ENCODE results near the gene WNT9A. TPM values are rescaled to one million over a fixed set of nuclear protein-coding genes. Genes with fewer than 3 reads are reported as not detected.

Gene WNT9A
- total RNA-seq, 2 donors from 2014 or later: 1.2 to 1.7 TPM

DNA sequence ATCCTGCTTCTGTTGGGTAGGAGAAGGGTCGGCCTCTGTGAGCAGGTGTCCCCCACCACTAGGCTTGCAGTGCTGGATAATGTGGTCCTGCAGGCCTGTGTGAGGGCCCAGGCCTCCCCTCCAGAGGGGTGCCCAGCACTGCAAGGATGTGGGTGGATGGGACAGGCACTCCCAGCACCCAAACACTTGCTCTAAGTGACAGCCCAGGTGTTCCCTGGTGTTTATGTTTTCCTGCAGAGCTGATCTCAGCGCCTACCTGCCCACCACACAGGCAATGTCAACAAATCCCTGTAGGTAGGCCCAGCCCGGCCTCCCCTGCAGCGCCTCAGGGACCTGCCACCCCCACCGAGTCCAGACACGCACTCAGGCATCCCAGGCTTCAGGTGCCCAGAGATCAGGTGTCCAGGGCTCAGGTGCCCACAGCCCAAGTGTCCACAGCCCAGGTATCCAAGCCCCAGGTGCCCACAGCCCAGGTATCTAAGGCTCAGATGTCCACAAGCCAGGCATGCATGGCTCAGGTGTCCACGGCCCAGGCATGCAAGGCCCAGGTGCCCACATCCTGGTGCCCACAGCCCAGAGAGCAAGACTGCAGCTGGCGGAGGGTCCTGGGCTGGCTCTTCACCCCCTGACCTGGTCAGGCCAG is 59.2 kb downstream of the WNT9A start:
- H3K9ac ChIP-seq (ENCODE audit: extremely low read depth, low read length, poor library complexity, severe bottlenecking): no peak overlapping the region
- TF ChIP-seq, protein P1, sequence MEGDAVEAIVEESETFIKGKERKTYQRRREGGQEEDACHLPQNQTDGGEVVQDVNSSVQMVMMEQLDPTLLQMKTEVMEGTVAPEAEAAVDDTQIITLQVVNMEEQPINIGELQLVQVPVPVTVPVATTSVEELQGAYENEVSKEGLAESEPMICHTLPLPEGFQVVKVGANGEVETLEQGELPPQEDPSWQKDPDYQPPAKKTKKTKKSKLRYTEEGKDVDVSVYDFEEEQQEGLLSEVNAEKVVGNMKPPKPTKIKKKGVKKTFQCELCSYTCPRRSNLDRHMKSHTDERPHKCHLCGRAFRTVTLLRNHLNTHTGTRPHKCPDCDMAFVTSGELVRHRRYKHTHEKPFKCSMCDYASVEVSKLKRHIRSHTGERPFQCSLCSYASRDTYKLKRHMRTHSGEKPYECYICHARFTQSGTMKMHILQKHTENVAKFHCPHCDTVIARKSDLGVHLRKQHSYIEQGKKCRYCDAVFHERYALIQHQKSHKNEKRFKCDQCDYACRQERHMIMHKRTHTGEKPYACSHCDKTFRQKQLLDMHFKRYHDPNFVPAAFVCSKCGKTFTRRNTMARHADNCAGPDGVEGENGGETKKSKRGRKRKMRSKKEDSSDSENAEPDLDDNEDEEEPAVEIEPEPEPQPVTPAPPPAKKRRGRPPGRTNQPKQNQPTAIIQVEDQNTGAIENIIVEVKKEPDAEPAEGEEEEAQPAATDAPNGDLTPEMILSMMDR (conservative IDR thresholded peaks at IDR 0.05): no peak
- no peak overlapping the region for H3K4me3 ChIP-seq (ENCODE audit: low read length)
- Mint-ChIP-seq H3K27ac (no peak overlapping the region), H3K9me3 (no peaks in the 10 kb centered on the region), H3K27me3 (ENCODE audit: insufficient read depth) (peaks cover 2% of the 10 kb centered on the region), H3K4me1 (peaks cover 11% of the 10 kb centered on the region), H3K4me3 (no peak overlapping the region), H3K36me3 (ENCODE audit: low read depth) (no peaks in the 10 kb centered on the region)
- no peaks in the 10 kb centered on the region for H3K36me3 ChIP-seq (ENCODE audit: control insufficient read depth, insufficient read depth, low read length)
- H3K27me3 ChIP-seq (ENCODE audit: control insufficient read depth, insufficient read depth, low read length, poor library complexity, severe bottlenecking): no peaks in the 10 kb centered on the region
- H3K9me3 ChIP-seq (ENCODE audit: control insufficient read depth, low read length): no peaks in the 10 kb centered on the region
- H3K4me1 ChIP-seq (ENCODE audit: control insufficient read depth, insufficient read depth, low read length): peaks cover 10% of the 10 kb centered on the region
- DNase-seq: no peak
- H3K27ac ChIP-seq (ENCODE audit: low read depth, low read length): no peak overlapping the region
- 92 to 100% methylated on average over 4 to 8 of the region's 8 CpGs for WGBS, 2 experiments (ENCODE audit: insufficient coverage in 1 of 2, insufficient read length in 1 of 2)

DNA sequence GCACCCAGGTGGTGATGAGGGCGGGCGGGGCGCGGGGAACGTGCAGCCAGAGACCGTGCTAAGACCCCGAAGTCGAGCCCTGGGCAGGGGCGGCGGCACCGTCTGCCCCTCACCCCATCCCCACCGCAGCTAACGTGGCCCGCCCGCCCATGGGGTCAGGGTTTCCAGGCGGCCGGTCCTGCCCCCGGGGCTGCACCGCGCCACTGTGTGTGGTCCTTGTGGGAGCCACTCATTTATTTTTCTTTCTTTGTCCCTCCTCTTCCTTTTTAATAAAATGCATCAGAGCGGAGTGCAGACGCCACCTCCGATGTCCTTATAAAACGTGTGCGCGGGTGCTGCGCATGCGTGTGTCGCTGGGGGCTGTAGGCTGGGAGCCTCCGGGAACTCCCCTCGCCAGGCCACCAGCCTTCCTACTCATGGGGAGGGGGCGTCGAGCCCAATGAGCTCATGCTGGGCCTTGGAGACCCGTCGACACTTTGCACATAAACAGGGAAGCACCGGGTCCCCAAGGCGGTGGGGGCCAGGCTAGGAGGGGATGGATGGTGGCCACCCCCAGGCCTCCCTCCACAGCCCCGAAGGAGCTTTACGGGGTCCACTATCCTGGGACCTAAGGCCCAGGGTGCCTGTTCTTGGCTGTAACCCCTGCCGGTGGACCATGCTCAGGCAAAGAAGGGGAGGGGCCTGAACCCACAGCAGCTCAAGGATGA is 59.9 kb downstream of the WNT9A start:
- Mint-ChIP-seq H3K36me3 (ENCODE audit: low read depth) (no peaks in the 10 kb centered on the region), H3K4me1 (peaks cover 11% of the 10 kb centered on the region), H3K27ac (no peak overlapping the region), H3K9me3 (no peaks in the 10 kb centered on the region), H3K27me3 (ENCODE audit: insufficient read depth) (peaks cover 2% of the 10 kb centered on the region), H3K4me3 (peak overlapping the region; percentile 52)
- no peaks in the 10 kb centered on the region for H3K9me3 ChIP-seq (ENCODE audit: control insufficient read depth, low read length)
- DNase-seq: peak; percentile 76
- H3K27ac ChIP-seq (ENCODE audit: low read depth, low read length): no peak overlapping the region
- 58 to 63% methylated on average over 14 to 40 of the region's 40 CpGs for WGBS, 2 experiments (ENCODE audit: insufficient coverage in 1 of 2, insufficient read length in 1 of 2)
- no peak overlapping the region for H3K4me3 ChIP-seq (ENCODE audit: low read length)
- H3K4me1 ChIP-seq (ENCODE audit: control insufficient read depth, insufficient read depth, low read length): peaks cover 10% of the 10 kb centered on the region
- H3K36me3 ChIP-seq (ENCODE audit: control insufficient read depth, insufficient read depth, low read length): no peaks in the 10 kb centered on the region
- TF ChIP-seq, protein P1 (conservative IDR thresholded peaks at IDR 0.05): no peak
- H3K9ac ChIP-seq (ENCODE audit: extremely low read depth, low read length, poor library complexity, severe bottlenecking): no peak overlapping the region
- H3K27me3 ChIP-seq (ENCODE audit: control insufficient read depth, insufficient read depth, low read length, poor library complexity, severe bottlenecking): no peaks in the 10 kb centered on the region

DNA sequence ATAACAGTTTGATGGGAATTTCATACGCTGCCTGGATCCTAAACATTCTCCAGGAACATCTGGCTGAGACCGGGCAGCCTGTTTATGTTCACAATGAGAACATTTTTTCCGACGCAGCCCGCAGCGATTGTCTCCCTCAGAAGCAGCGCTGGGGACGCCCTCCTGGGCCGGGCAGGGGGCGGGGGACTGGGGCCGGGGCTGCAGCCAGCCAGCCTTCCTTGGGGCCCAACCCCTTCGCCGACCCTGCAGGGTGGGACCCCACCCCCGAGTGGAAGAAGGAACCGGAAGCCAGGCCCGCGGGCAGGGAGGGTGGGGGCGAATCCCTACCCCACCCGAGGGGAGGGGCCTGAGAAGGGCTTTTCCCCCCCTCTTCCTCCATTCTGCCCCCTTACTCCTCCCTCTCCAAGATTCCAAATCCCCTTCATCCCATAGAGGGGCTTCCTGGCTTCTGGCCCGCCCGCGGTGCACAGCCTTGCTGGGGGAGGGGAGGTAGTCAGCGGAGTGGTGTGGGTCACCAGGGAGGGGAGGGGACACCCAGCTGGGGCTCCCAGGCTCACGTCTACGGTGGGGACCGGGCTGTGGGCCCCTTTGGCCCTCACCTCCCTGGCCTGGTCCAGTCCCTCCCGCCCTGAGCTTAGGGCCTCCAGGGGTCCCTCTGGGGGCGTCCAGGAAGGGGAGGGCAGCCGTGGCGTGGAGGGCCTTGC is 60.6 kb downstream of the WNT9A start:
- Histone ChIP-seq H3K9ac (ENCODE audit: extremely low read depth, low read length, poor library complexity, severe bottlenecking) (no peak overlapping the region), H3K9me3 (ENCODE audit: control insufficient read depth, low read length) (no peaks in the 10 kb centered on the region), H3K4me3 (ENCODE audit: low read length) (no peak overlapping the region), H3K27me3 (ENCODE audit: control insufficient read depth, insufficient read depth, low read length, poor library complexity, severe bottlenecking) (no peaks in the 10 kb centered on the region), H3K4me1 (ENCODE audit: control insufficient read depth, insufficient read depth, low read length) (peaks cover 10% of the 10 kb centered on the region), H3K27ac (ENCODE audit: low read depth, low read length) (no peak overlapping the region), H3K36me3 (ENCODE audit: control insufficient read depth, insufficient read depth, low read length) (no peaks in the 10 kb centered on the region)
- Mint-ChIP-seq H3K4me1 (peaks cover 5% of the 10 kb centered on the region), H3K4me3 (peak overlapping the region; percentile 52), H3K36me3 (ENCODE audit: low read depth) (no peaks in the 10 kb centered on the region), H3K27me3 (ENCODE audit: insufficient read depth) (peaks cover 2% of the 10 kb centered on the region), H3K27ac (no peak overlapping the region), H3K9me3 (no peaks in the 10 kb centered on the region)
- TF ChIP-seq, protein P1 (conservative IDR thresholded peaks at IDR 0.05): no peak
- DNase-seq: peak; percentile 81
- WGBS, 2 experiments (ENCODE audit: insufficient coverage in 1 of 2, insufficient read length in 1 of 2): 37 to 42% methylated on average over 2 to 30 of the region's 30 CpGs

Data from endodermal cell (in vitro differentiated cells).